Cardiac fibroblast (primary cell): Measurements from ENCODE around the gene NPTXR.

ENCODE experiments used
- DNase-seq, 2 donors: peaks; one replicate each; pipeline versions ENCODE4 v3.0.0 to v3.0.0-alpha.2; 2010; ENCODE audit warnings: low read depth in 2 of 2
- H3K4me3 ChIP-seq, 2 donors: replicated peaks in 1 of 2; 1 replicate in 1 of 2; 2 replicates in 1 of 2; pipeline ENCODE4 v1.5.1; 2011; ENCODE audit warnings: low read depth in 2 of 2, low read length in 2 of 2, mild to moderate bottlenecking in 2 of 2, moderate library complexity in 1 of 2
- CTCF ChIP-seq: IDR thresholded peaks from one replicate; pipeline ENCODE4 v1.5.1; 2011; ENCODE audit warnings: low read depth, mild to moderate bottlenecking, low read length, inconsistent platforms

NPTXR gene

GRCh38 chr22:38774496-38775166, 69.2 kb downstream of the NPTXR start:
- no peak for DNase-seq
- no peak for TF ChIP-seq CTCF

GRCh38 chr22:38773363-38773946, 70.4 kb downstream of the NPTXR start:
- H3K4me3 ChIP-seq = no peak overlapping the region
- no peak for TF ChIP-seq CTCF
- no peak for DNase-seq

More at GRCh38 chr22:38774496-38775166, 69.2 kb downstream of the NPTXR start:
- no peak overlapping the region for H3K4me3 ChIP-seq

DNA sequence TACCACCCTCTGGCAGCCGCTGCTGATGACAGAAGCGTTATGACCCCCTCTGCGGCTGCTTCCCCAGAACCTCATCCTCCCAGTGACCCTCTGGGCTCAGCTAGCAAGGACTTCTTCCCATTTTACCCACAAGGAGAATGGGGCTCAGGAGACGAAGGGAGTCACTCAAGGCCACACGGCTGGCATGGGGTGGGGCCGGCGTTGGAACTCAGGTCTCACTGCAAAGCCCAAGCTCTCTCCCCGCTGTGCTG, 71.3 kb downstream of the NPTXR start:
- DNase-seq = no peak
- no peak for TF ChIP-seq CTCF
- H3K4me3 ChIP-seq = no peak overlapping the region

- DNase-seq = no peak
- no peak overlapping the region for H3K4me3 ChIP-seq
- no peak for TF ChIP-seq CTCF
Measured at GRCh38 chr22:38770257-38770949, 73.4 kb downstream of the NPTXR start.
